Loucy (cell line): ENCODE measurements around the gene ING5.
A peak's percentile ranks its signal among the peaks of the same experiment; 100 is the strongest.

Experiments
- EZH2phosphoT487 ChIP-seq: fragments of 200-600 bp; IDR thresholded peaks from 2 replicates; pipeline ENCODE4 v1.6.1; 2018; ENCODE audit warnings: antibody characterized with exemption, mild to moderate bottlenecking, moderate library complexity, borderline replicate concordance
- TF ChIP-seq, protein P1 (sequence below): fragments of 200-600 bp; sonication (generic); conservative IDR thresholded peaks from 2 replicates; pipeline ENCODE4 v1.5.1; 2014; ENCODE audit warnings: mild to moderate bottlenecking, antibody characterized with exemption, low read length

DNA sequence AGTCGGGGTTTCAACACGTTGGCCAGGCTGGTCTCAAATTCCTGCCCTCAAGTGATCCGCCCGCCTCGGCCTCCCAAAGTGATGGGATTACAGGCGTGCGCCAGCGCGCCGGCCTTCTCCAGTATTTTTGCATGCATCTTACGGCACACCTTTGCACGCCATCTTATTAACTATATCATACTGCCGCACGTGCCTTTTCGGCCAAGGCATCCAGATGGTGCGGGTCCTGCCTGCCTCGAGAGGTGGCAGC lies 765 bp upstream of the ING5 start:
- TF ChIP-seq, protein P1, sequence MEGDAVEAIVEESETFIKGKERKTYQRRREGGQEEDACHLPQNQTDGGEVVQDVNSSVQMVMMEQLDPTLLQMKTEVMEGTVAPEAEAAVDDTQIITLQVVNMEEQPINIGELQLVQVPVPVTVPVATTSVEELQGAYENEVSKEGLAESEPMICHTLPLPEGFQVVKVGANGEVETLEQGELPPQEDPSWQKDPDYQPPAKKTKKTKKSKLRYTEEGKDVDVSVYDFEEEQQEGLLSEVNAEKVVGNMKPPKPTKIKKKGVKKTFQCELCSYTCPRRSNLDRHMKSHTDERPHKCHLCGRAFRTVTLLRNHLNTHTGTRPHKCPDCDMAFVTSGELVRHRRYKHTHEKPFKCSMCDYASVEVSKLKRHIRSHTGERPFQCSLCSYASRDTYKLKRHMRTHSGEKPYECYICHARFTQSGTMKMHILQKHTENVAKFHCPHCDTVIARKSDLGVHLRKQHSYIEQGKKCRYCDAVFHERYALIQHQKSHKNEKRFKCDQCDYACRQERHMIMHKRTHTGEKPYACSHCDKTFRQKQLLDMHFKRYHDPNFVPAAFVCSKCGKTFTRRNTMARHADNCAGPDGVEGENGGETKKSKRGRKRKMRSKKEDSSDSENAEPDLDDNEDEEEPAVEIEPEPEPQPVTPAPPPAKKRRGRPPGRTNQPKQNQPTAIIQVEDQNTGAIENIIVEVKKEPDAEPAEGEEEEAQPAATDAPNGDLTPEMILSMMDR = peak; percentile 60
- no peak for TF ChIP-seq EZH2phosphoT487
